GOT3 (cell line): ENCODE results near the gene OSBP.

Experiments
- DNase-seq: peaks from one replicate; lab custom pipeline; 2025; ENCODE audit warnings: mixed read lengths; lab: John Stamatoyannopoulos, UW

Gene OSBP

GRCh38 chr11:59602432-59602831 is 13.1 kb downstream of the OSBP start:
- no peak for DNase-seq

- DNase-seq = no peak
These were observed 13.8 kb downstream of the OSBP start for GRCh38 chr11:59601788-59602187.

- DNase-seq = no peak
These were observed 14.9 kb downstream of the OSBP start for GRCh38 chr11:59600636-59601035.

- no peak for DNase-seq
These were observed 15.3 kb downstream of the OSBP start for GRCh38 chr11:59600234-59600633.

GRCh38 chr11:59598961-59599360 is 16.6 kb downstream of the OSBP start:
- DNase-seq = no peak

GRCh38 chr11:59584294-59584693 is 31.3 kb downstream of the OSBP start:
- DNase-seq = no peak

- no peak for DNase-seq
These were observed 33.6 kb downstream of the OSBP start for GRCh38 chr11:59582006-59582405.

- no peak for DNase-seq
These were observed 37.2 kb downstream of the OSBP start for GRCh38 chr11:59578369-59578768.

GRCh38 chr11:59575505-59575904 is 40.1 kb downstream of the OSBP start:
- DNase-seq = no peak

GRCh38 chr11:59574932-59575502 is 40.6 kb downstream of the OSBP start:
- DNase-seq = no peak

GRCh38 chr11:59574467-59574866 is 41.1 kb downstream of the OSBP start:
- no peak for DNase-seq

GRCh38 chr11:59573216-59573615 is 42.4 kb downstream of the OSBP start:
- no peak for DNase-seq

GRCh38 chr11:59572091-59572490 is 43.5 kb downstream of the OSBP start:
- DNase-seq = no peak

GRCh38 chr11:59562292-59562691 is 53.3 kb downstream of the OSBP start:
- no peak for DNase-seq

- DNase-seq = peak; percentile 32
These were observed 54.7 kb downstream of the OSBP start for GRCh38 chr11:59560702-59561473.

- DNase-seq = no peak
These were observed 55.3 kb downstream of the OSBP start for GRCh38 chr11:59560290-59560701.

GRCh38 chr11:59559886-59560285 is 55.7 kb downstream of the OSBP start:
- no peak for DNase-seq

- no peak for DNase-seq
These were observed 57.3 kb downstream of the OSBP start for GRCh38 chr11:59558270-59558643.

GRCh38 chr11:59556917-59557348 is 58.6 kb downstream of the OSBP start:
- no peak for DNase-seq

- DNase-seq = peak; percentile 44
These were observed 59.3 kb downstream of the OSBP start for GRCh38 chr11:59556115-59556916.

GRCh38 chr11:59555601-59556114 is 59.9 kb downstream of the OSBP start:
- no peak for DNase-seq

- no peak for DNase-seq
These were observed 62.3 kb downstream of the OSBP start for GRCh38 chr11:59553323-59553722.

GRCh38 chr11:59552844-59553243 is 62.7 kb downstream of the OSBP start:
- DNase-seq = no peak
